Mammary epithelial cell (primary cell): ENCODE data around the gene CYP24A1.

ENCODE experiments used
- EZH2 ChIP-seq: IDR thresholded peaks from 2 replicates; pipeline ENCODE4 v1.6.1; 2012; ENCODE audit warnings: low read length, inconsistent platforms, borderline replicate concordance
- TF ChIP-seq, protein P1 (sequence below), 2 donors: IDR thresholded peaks in 1 of 2; conservative IDR thresholded peaks in 1 of 2; 2 replicates each; pipeline ENCODE4 v1.5.1; 2011 to 2012; ENCODE audit warnings: inconsistent platforms in 2 of 2, low read length in 2 of 2, mild to moderate bottlenecking in 2 of 2, control low read depth in 1 of 2, low read depth in 1 of 2; ENCODE audit not compliant: insufficient read depth in 1 of 2; ENCODE audit errors: extremely low read depth in 1 of 2

DNA sequence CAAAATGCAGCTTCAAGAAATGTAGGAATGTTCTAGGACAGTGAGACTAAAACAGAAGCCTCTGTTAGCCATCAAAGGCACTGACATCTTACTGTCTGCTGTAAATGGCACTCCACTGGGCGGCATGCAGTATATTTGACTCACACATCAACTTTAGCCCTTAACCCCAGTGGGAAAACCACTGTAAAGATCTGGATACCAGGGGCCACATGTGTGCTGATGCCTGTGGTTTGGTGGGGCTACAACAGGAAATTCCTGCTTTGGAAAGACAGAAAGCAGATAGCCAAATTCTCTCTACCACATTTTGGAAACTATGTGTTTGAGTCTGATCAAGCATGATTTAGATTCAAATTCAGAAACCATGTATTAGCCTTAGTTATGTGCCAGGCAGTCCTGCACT is 38.4 kb upstream of the CYP24A1 start:
- TF ChIP-seq, protein P1, sequence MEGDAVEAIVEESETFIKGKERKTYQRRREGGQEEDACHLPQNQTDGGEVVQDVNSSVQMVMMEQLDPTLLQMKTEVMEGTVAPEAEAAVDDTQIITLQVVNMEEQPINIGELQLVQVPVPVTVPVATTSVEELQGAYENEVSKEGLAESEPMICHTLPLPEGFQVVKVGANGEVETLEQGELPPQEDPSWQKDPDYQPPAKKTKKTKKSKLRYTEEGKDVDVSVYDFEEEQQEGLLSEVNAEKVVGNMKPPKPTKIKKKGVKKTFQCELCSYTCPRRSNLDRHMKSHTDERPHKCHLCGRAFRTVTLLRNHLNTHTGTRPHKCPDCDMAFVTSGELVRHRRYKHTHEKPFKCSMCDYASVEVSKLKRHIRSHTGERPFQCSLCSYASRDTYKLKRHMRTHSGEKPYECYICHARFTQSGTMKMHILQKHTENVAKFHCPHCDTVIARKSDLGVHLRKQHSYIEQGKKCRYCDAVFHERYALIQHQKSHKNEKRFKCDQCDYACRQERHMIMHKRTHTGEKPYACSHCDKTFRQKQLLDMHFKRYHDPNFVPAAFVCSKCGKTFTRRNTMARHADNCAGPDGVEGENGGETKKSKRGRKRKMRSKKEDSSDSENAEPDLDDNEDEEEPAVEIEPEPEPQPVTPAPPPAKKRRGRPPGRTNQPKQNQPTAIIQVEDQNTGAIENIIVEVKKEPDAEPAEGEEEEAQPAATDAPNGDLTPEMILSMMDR (conservative IDR thresholded peaks at IDR 0.05 in 1 of 2, IDR thresholded peaks at IDR 0.05 in 1 of 2; ENCODE audit: extremely low read depth in 1 of 2, insufficient read depth in 1 of 2, low read depth in 1 of 2, low read length in 2 of 2): no peak
- TF ChIP-seq EZH2: no peak
